B cell (primary cell): Measurements from ENCODE around the gene NAV2.

ENCODE experiments used
- CTCF ChIP-seq: fragments of 200-600 bp; IDR thresholded peaks from one replicate; pipeline ENCODE4 v1.8.0; 2022; ENCODE audit warnings: antibody characterized with exemption, mild to moderate bottlenecking
- EZH2 ChIP-seq: IDR thresholded peaks from 2 replicates; pipeline ENCODE4 v1.6.1; 2012; ENCODE audit warnings: borderline replicate concordance, low read depth, mild to moderate bottlenecking, moderate library complexity, low read length; ENCODE audit not compliant: insufficient read depth, poor library complexity, severe bottlenecking

- TF ChIP-seq CTCF: no peak
- TF ChIP-seq EZH2: no peak
Measured at GRCh38 chr11:20029193-20029592, 316.6 kb downstream of the NAV2 start.
